ENCODE data around the gene RAB12.
"Not testable (repeated sequence)": the region's sequence is repeated elsewhere in the genome, so short reads cannot be mapped to it uniquely, and the experiment has no call there.

RAB12 gene

GRCh38 chr18:8611916-8612576 is 2.8 kb downstream of the RAB12 start:
- DNase-seq = no peak

- no peak for DNase-seq
These were observed 5.6 kb downstream of the RAB12 start for GRCh38 chr18:8614875-8615274.

- no peak for DNase-seq
These were observed 6.3 kb downstream of the RAB12 start for GRCh38 chr18:8615397-8616027.

GRCh38 chr18:8616028-8616401 is 6.8 kb downstream of the RAB12 start:
- no peak for DNase-seq

GRCh38 chr18:8617907-8618306 is 8.7 kb downstream of the RAB12 start:
- no peak for DNase-seq

- no peak for DNase-seq
These were observed 9.8 kb downstream of the RAB12 start for GRCh38 chr18:8619041-8619440.

GRCh38 chr18:8619835-8620577 is 10.8 kb downstream of the RAB12 start:
- no peak for DNase-seq

GRCh38 chr18:8620845-8621244 is 11.6 kb downstream of the RAB12 start:
- no peak for DNase-seq

GRCh38 chr18:8622625-8623024 is 13.4 kb downstream of the RAB12 start:
- DNase-seq = not testable (repeated sequence)

- DNase-seq = no peak
These were observed 14.4 kb downstream of the RAB12 start for GRCh38 chr18:8623549-8624106.

GRCh38 chr18:8625461-8626092 is 16.3 kb downstream of the RAB12 start:
- no peak for DNase-seq

GRCh38 chr18:8626414-8627106 is 17.3 kb downstream of the RAB12 start:
- no peak for DNase-seq

GRCh38 chr18:8627107-8627472 is 17.9 kb downstream of the RAB12 start:
- DNase-seq = no peak

GRCh38 chr18:8627540-8627939 is 18.3 kb downstream of the RAB12 start:
- no peak for DNase-seq

GRCh38 chr18:8629602-8630001 is 20.4 kb downstream of the RAB12 start:
- DNase-seq = no peak

GRCh38 chr18:8630546-8630945 is 21.3 kb downstream of the RAB12 start:
- DNase-seq = no peak

- DNase-seq = no peak
These were observed 22.0 kb downstream of the RAB12 start for GRCh38 chr18:8631265-8631664.

- DNase-seq = no peak
These were observed 23.1 kb downstream of the RAB12 start for GRCh38 chr18:8632386-8632785.

- DNase-seq = no peak
These were observed 25.3 kb downstream of the RAB12 start for GRCh38 chr18:8634508-8634907.

- no peak for DNase-seq
These were observed 25.9 kb downstream of the RAB12 start for GRCh38 chr18:8635087-8635486.

GRCh38 chr18:8639762-8640161 is 30.5 kb downstream of the RAB12 start:
- no peak for DNase-seq

- DNase-seq = no peak
These were observed 34.2 kb downstream of the RAB12 start for GRCh38 chr18:8643326-8643878.
